Astrocyte of the hippocampus (primary cell): ENCODE results near the gene GUCA1A.

Experiments used
- DNase-seq: peaks from one replicate; pipeline ENCODE4 v3.0.0; 2011; ENCODE audit warnings: low read depth, low spot score

Gene GUCA1A

DNA sequence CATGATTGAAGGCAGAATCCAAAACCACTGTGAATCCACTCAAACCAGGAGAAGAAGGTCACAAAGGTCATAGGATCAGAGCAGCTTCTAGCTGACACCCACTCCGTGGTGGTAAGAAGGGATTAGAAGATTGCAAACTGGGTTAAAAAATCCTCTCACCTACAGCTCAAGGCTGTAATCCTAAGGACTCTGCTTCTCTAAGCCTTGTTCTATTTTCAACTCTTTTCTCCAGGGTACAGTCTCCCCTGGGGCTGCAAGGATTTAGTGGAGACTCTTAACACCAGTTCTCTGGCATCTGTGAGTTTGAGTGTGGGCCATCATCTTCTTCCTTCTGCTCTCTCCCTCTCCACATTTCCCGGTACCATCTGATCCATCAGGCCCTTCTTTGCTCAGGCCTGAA lies at the start of gene GUCA1A:
Gene GUCA1A (plus strand): TSS at position 264 of the 400 bp plus-strand sequence. CDS start 250 bp downstream, outside the sequence.
- no peak for DNase-seq

DNA sequence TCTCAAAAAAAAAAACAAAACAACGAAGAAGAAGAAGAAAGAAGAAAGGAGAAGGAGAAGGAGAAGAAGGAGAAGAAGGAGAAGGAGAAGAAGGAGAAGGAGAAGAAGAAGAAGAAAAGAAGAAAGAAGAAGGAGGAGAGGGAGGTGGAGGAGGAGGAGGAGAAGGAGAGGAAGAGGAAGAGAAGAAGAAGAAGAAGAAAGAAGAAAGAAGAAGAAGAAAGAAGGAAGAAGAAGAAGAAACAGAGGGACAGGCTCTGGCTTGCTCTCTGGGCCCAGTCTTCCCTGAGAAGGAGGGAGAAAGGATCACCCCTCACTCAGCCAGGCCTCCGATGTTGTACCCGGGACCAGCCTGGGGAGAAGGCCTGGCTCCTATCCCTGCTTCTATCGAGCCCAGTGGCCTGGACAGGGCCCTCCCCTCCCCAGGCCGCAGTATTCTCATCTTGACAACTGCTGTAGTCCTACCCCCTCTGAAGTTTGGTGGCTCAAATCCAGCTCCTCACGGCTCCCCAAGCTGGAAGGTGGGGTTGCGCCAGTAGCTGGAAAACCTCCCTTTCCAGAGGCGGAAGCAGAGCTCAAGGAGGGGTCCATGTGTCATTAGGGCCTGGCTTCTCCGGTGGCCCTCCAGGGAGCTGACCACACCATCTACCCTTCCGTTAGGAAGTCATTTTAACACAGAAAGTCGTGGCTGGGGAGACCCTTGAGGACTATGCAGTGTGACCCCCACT lies 49.6 kb upstream of the GUCA1A start:
- no peak for DNase-seq

DNA sequence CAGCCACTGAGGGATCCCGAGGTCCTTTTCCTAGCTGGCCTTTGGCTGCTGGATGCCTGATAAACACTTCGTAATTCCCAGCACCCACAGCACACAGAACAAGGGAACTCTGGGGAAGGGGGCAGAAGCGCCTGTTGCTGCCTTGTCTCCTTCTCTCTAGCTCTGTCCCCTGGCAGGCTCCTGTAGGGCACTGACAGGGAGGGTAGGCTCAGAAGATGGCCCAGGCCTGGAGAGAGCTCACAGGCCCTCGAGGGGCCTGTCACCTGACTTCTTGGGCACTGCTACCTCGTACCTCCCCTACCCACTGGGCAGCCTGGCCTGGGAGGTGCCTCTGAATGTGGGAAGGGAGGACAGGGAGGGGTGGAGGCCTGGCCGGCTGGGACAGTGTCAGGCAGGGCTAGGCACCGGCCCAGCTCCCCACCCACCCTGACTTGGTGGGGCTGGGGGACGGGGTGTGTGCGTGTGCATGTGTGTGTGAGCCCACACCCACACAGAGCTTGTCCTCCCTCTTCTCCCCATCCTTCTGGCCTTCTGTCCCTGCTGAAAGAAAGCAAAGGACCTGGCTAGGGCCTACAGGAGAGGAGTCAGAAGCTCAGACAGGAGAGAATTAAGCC lies 48.8 kb upstream of the GUCA1A start:
- DNase-seq: no peak

DNA sequence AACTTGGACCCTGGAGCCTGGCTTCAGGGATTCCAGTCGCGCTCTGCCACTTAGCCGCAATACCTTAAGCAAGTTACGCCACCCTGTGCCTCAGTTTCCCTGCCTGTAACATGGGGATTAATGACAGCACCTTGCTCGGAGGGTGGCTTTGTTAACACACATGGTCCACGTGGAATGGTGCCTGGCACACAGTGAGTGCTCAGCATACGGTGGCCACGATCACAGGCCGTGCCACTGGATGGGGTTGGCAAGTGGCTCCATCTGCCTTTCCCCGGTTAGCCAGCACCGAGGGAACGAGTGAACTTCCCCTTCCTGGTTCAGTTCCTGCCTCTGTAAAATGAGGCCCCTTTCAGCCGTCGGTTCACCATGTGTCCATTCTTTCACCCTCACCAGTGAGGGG lies 47.9 kb upstream of the GUCA1A start:
- no peak for DNase-seq

DNA sequence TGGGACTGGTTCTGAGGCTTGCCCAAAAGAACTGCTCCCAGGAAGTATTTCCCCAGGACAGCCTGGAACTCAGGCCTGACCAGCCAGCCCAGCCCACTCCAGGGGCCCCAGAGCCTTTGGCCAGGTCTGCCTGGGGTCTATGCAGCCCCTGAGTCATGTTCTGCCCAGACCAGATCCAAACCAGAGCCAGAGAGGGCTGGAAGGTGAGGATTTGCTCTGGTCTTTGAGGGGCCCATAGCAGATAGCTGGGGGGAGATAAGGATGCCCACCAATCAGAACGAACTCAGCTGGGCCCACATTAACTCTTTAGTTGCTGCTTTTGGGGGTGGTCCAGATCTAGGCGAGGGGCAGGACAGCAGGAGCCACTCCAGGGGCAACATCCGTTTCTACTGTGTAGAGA lies 47.5 kb upstream of the GUCA1A start:
- DNase-seq: no peak

DNA sequence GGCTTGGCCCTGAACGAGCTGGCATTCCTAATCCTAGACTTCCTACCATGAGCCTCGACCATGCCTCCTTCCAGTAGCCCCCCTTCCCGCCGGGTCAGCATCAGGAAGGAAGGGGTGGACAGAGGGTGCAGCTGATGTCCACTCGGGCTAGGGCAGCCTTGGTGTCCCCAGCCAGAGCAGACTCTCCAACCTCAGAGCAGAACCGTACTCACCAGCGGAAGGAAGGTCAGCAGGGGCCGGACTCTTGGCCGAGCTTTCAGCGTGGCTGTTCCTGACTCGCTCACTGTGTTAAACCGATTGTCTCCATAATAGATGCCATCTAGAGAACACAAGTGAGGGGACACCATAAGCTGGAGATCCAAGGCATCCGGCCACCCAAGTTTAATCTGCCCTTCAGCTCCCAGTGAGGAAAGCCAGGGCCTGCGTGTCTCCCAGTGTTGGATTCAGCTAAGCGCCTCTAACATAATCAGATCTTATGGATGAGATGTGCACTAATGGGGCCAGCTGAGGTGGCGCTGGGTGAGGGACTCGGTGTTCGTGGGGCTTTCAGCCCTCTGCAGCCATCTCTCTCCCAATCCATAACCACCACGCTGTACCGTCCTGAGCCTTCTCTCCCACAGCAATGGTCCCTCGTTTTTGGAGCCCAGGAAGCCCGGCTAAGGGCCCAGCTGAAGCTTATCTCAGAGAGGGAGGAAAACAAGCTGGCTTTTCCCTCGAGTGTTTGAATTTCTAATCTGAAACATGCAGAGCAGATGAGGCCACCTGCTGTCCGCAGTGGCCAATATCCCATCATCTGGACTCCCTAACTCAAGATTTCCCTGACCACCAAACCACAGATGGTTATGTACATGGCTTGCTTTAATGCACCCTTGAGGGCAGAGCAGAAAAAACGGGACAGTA lies 44.5 kb upstream of the GUCA1A start:
- DNase-seq: no peak

DNA sequence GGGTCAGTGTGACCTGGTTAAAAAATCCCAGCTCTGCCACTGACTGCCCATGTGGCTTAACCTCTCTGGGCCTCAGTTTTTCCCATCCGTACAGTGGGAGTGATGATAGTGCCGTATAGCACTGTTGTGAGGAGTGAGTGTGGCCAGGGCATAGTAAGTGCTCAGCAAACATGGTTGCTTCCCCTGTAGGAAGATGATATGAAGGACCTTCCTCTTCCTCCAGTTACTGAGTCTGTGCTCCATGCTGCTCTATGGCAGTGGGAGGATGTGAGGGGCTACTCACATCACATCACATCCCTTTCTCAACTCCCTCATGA lies 43.8 kb upstream of the GUCA1A start:
- DNase-seq: no peak

DNA sequence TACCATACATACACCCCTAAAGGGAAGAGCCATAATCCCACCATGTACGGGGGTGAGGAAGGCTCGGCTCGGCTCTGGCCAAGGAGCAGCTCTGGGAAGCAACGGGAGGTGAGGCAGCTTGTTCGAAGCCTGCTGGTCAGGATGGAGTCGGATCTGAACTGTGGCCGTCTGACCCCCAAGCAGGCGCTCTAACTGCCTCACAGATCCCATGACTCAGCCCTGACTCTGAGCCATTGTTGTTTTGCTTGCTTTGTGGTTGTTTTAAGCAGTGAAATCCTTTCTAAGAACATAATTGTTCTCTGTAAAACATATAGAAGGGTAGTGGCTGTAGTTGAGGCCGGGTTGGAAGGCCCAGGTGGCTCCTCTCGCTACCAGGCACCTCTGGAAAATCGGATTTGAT lies 41.6 kb upstream of the GUCA1A start:
- peak; percentile 84 for DNase-seq

DNA sequence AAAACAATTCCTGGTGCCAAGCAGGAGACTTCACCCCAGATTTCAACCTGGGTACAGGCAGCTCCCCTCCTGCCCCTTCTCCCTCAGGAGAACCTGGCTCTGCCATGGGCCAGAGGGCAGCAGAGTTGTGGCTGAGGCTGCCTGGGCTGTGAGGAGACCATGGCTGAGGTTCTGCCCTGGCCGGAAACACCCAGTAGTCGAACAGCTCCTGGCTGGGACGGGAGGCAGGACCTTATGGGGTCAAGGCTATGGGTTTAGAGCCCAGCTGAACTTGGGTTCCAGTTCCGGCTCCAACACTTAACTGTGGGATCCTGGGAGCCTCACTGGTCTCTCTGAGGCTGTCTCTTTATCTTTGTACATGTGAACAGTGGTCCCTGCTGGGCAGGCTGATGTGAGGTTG lies 39.2 kb upstream of the GUCA1A start:
- DNase-seq: no peak

DNA sequence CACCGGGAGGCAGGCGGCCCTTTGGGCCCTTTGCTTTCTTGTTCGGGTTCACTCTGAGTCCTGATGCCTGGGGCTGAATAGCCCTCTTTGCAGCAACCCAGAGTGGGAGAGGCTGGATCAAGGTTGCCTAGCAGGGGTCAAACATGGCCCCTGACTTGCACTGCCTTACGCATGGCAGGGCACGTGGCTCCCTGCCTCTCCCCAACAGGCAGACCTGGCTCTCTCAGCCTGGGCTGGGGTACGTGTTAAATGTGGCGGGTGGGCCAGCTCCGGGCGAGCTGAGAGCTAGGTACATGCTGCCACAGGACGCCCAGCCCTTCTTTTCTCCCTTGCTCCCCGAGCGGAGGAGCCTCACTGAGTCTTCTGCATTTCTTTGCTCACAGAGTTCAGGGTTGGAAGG lies 38.0 kb upstream of the GUCA1A start:
- no peak for DNase-seq

DNA sequence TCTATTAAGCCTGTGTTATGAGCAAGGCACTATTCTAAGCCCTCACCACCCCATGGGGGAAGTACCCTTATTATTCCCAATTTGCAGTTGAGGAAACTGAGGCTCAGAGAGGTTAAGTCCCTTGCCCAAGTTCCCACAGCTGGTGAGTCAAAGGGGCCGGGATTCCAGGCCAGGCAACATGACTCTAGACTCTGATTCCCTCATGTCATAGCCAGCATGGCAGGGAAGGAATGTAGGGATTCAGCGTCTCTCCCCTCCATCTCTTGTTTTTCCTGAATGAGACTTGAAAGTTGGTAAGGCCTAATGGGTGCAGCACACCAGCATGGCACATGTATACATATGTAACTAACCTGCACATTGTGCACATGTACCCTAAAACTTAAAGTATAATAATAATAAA lies 37.4 kb upstream of the GUCA1A start:
- no peak for DNase-seq

DNA sequence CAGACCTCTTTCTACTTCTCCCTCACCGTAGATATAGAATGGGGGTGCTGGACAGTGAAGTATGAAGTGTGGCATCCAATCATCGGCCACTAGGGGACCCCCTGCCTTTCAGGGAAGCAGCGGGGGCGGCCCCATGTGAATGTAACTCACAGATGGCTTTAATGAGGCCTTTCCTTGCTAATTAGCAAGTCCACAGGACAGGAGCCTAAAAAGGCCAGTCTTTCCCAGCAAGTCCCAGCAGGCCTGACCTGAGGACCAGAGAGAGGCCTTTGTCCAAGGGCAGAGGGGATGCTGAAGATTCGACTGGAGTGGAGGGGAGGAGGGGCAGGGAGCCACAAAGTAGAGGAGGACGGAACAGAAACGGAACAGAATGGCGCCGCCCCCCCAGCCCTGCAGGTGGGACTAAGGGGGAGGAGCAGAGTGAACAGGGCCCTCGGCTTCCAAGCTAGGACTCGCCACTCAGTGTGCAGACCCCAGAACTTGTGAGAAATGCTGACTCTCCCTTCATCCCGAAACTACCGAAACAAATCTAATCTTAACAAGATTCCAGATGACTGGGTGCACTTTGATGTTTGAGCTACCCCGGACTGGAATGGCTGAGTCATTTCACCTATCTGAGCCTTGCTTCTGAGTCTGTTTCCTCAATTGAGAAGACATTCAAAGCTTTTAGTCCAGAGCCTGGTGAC lies 36.5 kb upstream of the GUCA1A start:
- DNase-seq: peak; percentile 82

DNA sequence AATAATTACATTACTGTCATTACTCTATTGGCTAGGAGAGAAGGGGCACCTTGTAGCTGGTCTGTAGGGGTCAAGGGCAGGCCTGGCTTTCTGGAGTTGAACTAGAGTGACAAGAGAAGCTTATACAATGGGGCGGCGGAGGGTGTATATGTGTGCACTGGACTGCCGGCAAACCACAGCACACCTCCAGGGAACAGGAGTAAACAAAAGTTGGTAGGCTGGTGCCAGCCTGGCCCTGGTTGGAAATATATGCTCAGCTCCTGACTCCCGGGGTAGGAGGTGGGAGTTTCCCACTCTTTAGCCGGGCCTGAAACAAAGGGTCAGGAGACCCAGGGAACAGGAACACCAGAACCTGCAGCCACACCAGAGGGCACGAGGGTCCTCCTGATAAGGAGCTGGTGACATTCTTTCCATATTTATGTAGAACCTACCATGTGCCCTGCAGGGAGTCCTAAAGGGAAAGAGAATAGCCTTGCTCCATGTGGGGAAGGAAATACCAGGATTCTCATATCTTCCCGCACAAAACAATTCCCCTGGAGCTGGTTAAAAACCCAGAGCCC lies 35.9 kb upstream of the GUCA1A start:
- peak; percentile 61 for DNase-seq

DNA sequence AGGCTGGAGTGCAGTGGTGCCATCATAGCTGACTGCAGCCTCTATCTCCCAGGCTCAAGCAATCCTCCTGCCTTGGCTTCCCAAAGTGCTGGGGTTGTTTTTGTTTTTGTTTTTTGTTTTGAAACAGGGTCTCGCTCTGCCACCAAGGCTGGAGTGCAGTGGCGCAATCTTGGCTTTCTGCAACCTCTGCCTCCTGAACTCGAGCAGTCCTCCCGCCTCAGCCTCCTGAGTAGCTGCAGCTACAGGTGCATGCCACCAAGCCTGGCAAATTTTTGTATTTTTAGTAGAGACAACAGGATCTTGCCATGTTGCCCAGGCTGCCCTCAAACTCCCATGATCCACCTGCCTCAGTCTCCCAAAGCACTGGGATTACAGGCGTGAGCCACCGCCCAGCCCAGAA lies 35.0 kb upstream of the GUCA1A start:
- no peak for DNase-seq

DNA sequence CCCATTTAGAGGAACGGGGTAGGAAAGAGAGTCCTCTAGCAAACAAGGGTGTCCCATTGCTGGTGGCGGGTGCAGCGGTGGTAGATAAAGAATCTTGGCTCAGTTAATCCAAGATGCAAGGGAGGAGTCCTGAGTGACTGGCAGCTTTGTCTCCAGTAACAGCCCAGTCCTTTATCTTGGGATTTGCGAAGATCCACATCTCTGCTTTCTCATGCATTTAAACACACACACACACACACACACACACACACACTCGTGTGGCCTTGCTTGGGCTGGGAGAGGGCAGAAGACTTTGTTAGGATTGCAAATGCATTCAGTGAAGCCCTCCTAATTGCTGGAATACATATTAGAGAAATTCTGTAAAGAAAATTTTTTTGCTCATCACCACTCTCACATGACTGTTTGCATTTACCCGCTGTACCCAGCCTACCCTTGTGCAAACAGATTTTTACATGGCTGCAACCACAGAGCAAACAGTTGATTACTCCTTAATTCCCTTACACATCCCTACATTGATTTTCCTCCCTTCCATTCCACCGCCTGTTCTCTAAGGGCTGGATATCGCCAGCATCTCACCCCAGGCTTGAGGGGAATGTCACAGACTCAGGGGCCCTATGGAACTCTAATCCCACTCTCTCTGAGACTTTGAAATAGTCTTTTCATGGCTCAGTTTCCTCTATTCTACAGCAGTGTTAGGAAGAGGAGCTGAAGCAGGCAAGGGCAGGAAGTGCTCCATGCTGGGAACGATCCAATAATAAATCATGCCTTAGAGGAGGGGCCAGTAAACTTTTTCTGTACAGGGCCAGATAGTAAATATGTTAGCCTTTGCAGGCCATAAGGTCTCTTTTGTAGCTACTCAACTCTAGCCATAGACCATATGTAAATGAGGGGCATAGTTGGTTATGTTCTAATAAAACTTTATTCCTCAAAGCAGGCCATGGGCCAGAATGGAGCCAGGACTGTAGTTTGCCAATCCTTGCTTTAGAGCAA lies 34.2 kb upstream of the GUCA1A start:
- DNase-seq: no peak

DNA sequence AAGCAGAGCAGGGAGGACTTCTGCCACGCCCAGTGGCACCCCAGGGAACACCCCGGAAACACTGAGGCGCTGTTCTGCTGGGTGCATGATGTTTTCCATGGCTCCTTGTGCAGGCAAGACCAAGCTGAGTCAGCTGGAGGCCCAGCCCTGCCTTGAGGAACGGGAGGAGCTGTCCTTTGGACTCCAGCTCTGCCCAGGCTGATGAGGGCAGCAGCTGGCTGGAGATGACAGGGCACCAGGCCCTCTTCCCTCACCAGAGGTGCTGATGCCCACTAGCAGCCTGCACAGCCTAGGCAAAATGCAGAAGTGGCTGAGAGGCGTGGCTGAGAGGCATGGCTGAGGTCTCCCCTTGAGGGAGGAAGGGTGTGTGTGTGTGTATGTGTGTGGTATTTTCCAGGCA lies 33.1 kb upstream of the GUCA1A start:
- DNase-seq: no peak

DNA sequence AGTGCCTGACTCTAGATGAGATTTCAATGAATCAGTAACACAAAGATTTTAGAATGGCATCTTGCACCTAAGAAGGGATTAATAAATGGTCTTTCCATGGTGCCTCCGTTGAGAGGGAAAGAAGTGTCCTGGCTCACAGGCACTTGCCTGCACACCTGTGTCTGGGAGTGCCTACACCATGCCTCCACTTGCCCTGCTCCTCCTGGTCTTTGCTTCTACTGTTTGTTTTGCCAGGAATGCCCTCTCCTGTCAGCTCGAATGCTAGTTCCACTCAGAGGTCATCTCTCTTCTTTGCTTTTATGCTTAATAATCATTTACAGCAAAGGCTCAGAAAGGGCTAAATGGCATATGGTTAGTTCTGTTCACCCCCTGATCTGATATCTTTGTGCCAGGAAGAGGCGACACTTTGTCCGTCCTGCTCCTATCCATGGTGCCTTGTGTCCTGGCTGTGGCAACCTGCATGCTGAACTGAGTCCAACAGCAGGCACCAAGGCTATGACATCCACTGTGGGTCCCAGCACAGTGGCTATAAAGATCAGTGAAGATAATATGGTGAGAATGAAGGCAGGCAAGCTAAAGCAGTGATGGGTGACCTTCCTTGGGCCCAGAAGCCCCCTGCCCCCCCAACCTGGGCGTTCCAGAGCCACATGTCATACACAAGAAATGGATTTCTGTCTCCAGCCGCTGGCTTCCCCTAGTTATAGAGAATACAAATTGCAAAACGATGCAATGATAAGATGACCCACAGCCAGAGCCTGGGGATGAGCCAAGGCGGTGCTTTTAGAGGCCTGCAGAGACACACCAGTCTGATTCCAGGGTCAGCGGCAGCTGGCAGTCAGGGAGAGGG lies 32.2 kb upstream of the GUCA1A start:
- no peak for DNase-seq

DNA sequence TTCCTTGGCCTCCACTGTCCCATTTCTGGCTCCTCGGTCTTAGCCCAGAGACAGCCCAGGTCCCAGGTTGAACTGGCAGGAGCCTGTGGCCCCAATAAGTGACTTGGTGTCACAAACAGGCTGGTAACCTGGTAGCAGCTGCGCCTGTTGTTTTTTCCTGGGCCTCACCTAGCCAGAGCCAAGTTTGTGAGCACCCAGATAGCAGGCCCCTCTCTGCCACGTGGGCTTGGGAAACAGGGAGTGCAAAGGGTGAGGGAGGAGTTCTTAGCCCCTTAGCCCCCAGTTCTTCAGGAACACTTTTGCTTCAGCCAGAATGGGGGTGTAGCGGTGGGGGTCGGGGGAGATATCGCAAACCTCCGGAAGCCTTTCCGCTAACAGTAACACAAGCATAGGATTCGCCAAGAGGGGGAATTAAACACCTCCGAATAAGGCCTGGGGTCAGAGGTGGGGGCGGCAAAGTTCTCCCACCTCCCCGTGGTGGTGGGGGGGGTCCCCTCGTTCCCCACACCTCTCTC lies 31.5 kb upstream of the GUCA1A start:
- DNase-seq: no peak

DNA sequence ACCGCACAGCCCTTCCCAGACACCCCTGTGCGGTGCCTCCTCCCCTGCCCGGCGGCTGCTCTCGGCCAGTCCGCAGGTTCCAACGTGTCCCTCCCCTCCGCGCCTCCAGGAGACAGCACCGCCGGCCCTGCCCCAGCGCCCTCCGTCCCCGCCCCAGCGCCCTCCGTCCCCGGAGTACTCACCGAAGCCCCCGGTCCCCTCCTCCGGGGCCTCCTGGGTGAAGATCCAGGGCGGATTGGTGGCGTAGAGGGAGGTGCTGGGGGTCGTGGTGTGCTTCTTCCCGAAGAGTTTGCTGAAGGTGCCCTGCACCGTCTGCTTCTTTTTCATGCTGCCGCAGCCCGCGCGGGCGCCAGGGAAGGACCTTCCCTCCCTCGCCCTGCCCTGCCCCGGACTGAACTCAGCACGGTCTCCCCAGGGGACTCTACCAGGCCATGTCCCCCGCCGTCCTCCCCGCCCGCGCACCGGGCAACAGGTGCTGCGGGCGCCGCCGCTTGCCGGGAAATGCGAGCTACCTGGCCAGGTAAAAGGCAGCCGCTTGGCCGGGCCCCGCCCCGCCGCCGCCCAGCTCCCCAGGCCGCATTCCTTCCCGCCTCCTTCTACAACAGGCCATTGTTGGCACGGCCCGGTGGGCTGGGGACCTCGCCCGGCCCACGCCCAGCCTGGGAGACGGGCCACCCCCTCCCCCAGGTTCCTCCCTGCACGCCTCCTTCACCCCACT lies 30.9 kb upstream of the GUCA1A start, which contains the start of gene C6orf132:
Gene C6orf132 (minus strand): TSS at position 503 of the 718 bp plus-strand sequence. CDS start 176 bp downstream, at position 327.
- DNase-seq: peak; percentile 66
